Measurements from ENCODE around the gene FNDC3A. TPM values are rescaled to one million over a fixed set of nuclear protein-coding genes. Genes with fewer than 3 reads are reported as not detected.

FNDC3A gene
- total RNA-seq, 1 donor from 2014 or later, result 61.4 TPM

DNA sequence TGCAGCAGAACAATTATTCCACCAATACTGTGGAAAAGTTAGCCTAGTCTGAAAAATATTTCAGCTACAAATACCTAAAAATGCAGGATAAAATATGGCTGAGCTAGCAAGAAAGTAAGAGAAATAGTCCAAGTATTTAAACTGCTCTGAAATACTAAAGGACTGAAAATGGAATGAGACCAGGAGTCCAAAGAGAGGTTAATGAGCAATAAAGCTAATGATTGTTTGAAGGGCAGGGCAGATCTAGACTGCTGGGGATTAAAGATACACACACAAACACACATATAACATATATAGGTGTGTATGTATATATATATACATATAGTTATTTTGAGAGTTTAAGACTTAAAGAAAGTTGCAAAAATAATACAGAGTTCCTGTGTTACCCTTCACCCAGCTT, 269.4 kb downstream of the FNDC3A start:
- Histone ChIP-seq H3K36me3 (no peaks in the 10 kb centered on the region), H3K4me3 (no peak overlapping the region), H3K4me1 (peaks cover 22% of the 10 kb centered on the region), H3K27me3 (ENCODE audit: low read depth) (no peaks in the 10 kb centered on the region), H3K9me3 (no peaks in the 10 kb centered on the region), H3K27ac (no peak overlapping the region)
- no peak for DNase-seq
- no peak for ATAC-seq
- TF ChIP-seq, protein P1, sequence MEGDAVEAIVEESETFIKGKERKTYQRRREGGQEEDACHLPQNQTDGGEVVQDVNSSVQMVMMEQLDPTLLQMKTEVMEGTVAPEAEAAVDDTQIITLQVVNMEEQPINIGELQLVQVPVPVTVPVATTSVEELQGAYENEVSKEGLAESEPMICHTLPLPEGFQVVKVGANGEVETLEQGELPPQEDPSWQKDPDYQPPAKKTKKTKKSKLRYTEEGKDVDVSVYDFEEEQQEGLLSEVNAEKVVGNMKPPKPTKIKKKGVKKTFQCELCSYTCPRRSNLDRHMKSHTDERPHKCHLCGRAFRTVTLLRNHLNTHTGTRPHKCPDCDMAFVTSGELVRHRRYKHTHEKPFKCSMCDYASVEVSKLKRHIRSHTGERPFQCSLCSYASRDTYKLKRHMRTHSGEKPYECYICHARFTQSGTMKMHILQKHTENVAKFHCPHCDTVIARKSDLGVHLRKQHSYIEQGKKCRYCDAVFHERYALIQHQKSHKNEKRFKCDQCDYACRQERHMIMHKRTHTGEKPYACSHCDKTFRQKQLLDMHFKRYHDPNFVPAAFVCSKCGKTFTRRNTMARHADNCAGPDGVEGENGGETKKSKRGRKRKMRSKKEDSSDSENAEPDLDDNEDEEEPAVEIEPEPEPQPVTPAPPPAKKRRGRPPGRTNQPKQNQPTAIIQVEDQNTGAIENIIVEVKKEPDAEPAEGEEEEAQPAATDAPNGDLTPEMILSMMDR (IDR thresholded peaks at IDR 0.05), result no peak
- intact Hi-C loops (cut with DNase I), result no loop called here

DNA sequence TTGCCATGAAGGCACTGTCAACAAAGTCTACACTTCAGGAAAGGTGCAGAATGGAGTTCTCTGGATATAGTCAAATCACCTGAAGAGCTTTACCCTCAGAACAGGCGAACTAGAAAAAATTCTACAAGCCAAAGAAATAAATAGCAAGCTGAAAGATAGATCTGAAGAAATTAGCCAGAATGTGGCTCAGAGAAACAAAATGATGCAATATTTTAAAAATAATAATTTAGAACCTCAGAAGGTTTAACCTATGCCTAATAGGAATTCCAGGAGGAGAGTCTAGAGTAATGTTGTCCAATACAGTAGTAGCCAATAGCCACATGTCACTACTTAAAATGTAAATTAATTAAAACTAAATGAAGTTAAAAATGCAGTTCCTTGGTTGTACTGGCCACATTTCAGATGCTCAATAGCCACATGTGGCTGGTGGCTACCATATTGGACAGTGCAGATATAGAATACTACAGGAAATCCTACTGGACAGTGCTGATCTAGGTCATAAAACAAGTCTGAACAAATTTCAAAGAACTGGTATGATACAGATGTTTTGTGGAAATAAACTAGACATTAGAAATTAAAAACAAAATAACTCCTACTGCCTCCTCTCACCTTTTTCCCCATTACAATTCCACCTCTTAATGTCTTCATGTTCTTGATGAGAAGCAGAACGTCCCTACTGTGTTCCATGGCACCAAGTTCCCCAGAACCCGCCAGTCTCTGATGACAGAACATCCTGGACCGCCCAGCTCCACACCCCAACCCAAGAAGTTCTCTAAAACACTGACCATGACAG, 271.3 kb downstream of the FNDC3A start:
- TF ChIP-seq, protein P1 (IDR thresholded peaks at IDR 0.05), result no peak
- ATAC-seq, result peak; percentile 79 to 89
- intact Hi-C loops (cut with DNase I), result no loop called here

DNA sequence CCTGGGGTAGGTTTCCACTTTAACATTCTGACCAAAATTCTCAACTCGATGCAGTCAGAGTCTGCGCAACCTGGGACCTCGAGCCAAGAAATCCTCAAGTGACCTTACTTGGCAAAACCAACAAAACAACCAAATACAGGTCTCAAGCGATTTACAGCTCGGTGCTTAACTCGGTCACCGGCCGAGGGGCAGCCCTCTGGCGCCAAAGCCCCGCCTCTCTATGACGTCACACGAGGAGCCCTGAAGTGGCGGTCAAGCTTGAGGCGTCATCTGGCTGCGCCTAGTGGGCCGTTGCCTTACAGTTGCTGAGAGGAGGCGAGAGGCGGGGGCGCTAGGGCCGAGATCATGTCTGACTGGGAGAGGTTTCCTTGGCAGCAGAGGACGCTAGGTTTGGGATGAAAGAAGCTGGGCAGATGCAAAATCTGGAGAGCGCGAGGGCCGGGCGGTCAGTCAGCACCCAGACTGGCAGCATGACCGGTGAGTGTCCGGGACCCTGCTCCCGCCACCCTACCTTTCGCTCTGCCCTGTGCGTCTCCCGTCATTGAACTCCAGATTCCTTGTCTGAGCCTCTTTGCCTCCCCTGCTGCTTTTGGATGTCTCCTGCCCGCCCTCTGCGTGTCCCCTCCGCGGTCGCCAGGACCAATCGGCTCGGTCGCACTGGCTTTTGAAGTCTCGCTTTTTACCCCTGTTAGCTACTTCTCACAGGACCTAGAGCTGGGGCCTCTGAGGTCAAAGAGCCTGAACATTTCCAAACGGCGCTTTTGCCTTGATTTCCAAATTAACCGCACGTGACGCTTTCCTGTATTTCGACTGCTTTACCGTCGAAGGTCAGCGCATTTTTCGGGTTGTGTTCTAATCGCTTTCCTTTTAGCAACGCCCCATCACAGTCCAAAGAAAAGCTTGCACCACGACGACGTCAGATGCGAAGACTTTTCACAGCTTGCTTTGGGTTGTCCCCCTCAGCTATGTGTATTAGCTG, 272.2 kb downstream of the FNDC3A start, which contains the start of gene CDADC1:
CDADC1 (plus strand) TSS at position 283 of the 979 bp plus-strand sequence; CDS start at position 396, 113 bp downstream.
- H3K36me3 ChIP-seq, result no peaks in the 10 kb centered on the region

More for the DNA sequence above, 271.3 kb downstream of the FNDC3A start:
- H3K36me3 ChIP-seq, result no peaks in the 10 kb centered on the region
- peaks cover 25% of the 10 kb centered on the region for H3K4me1 ChIP-seq
- H3K27ac ChIP-seq, result peak overlapping the region; percentile 95
- no peaks in the 10 kb centered on the region for H3K9me3 ChIP-seq
- no peak for DNase-seq
- H3K4me3 ChIP-seq, result peak overlapping the region; percentile 81
- no peaks in the 10 kb centered on the region for H3K27me3 ChIP-seq (ENCODE audit: low read depth)

DNA sequence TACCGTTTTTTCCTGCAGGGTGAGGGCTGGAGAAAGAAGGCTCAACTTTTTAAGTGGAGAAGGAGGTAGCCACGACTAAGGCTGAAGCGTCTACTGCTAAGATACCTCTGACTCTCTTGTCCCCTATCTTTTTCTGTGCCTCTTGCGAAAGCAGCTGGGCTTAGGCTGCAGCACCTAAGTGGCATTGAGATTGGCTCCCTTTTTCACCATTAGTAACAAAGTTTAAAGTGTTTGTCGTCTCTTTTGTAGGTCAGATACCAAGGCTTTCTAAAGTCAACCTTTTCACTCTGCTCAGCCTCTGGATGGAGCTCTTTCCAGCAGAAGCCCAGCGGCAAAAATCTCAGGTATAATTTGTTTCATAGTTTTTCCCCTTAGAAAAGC, 272.9 kb downstream of the FNDC3A start:
- peak overlapping the region; percentile 81 for H3K4me3 ChIP-seq
- peak overlapping the region; percentile 95 for H3K27ac ChIP-seq
- H3K9me3 ChIP-seq, result no peaks in the 10 kb centered on the region
- H3K27me3 ChIP-seq (ENCODE audit: low read depth), result no peaks in the 10 kb centered on the region
- intact Hi-C loops (cut with DNase I), result no loop called here
- TF ChIP-seq, protein P1 (IDR thresholded peaks at IDR 0.05), result no peak
- peaks cover 25% of the 10 kb centered on the region for H3K4me1 ChIP-seq
- ATAC-seq (peak in 1 of 2 donors; percentile 35), DNase-seq (no peak)
- no peaks in the 10 kb centered on the region for H3K36me3 ChIP-seq

More for the DNA sequence above, 272.2 kb downstream of the FNDC3A start, which contains the start of gene CDADC1:
- Histone ChIP-seq H3K27me3 (ENCODE audit: low read depth) (no peaks in the 10 kb centered on the region), H3K4me3 (peak within 1 kb of the TSS; percentile 81), H3K27ac (peak within 1 kb of the TSS; percentile 95), H3K9me3 (no peaks in the 10 kb centered on the region), H3K4me1 (peaks cover 25% of the 10 kb centered on the region)
- TF ChIP-seq, protein P1 (IDR thresholded peaks at IDR 0.05), result no peak
- ATAC-seq, result peak; percentile 98 to 99
- intact Hi-C loops (cut with DNase I), result no loop called here
- DNase-seq, result peak; percentile 99

DNA sequence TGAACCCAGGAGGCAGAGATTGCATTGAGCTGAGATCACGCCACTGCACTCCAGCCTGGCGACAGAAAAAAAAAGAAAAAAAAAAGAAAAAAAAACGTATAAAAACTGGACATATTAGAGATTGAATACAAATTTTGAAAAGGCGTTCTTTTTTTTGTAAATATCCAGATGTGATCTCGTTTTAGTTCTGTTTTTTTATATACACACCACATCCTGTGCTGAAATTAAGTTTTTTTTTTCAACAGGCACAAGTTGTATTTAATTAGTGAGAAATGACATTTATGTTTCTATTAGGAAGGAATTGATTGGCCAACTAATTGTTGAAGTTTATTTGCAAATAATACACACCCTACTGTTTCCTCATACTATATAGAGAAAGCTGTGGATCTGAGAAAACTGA, 275.6 kb downstream of the FNDC3A start:
- Histone ChIP-seq H3K27me3 (ENCODE audit: low read depth) (no peaks in the 10 kb centered on the region), H3K27ac (no peak overlapping the region), H3K36me3 (peaks cover 8% of the 10 kb centered on the region), H3K4me3 (no peak overlapping the region), H3K9me3 (no peaks in the 10 kb centered on the region), H3K4me1 (peaks cover 28% of the 10 kb centered on the region)
- DNase-seq, result no peak
- TF ChIP-seq, protein P1 (IDR thresholded peaks at IDR 0.05), result no peak
- no peak for ATAC-seq
- intact Hi-C loops (cut with DNase I), result no loop called here
